HL-60/S4 (cell line): ENCODE results near the gene PPP1R7.

Experiments used
- in situ Hi-C: fragments of 300-500 bp; cut with MboI; formaldehyde crosslinking; loops from 2 replicates; pipeline ENCODE4 v1.14.3; 2022; ENCODE audit warnings: low sequenced_read_pairs

Gene PPP1R7

GRCh38 chr2:241139531-241140444, 10.5 kb upstream of the PPP1R7 start:
- in situ Hi-C loops, result no loop called here

- in situ Hi-C loops, result no loop called here
Observed at GRCh38 chr2:241140445-241140840, 9.8 kb upstream of the PPP1R7 start.

- in situ Hi-C loops, result no loop called here
Observed at GRCh38 chr2:241141214-241141770, 9.0 kb upstream of the PPP1R7 start.

- in situ Hi-C loops, result no loop called here
Observed at GRCh38 chr2:241142063-241142462, 8.2 kb upstream of the PPP1R7 start.

- in situ Hi-C loops, result no loop called here
Observed at GRCh38 chr2:241142593-241142992, 7.7 kb upstream of the PPP1R7 start.

- in situ Hi-C loops, result no loop called here
Observed at GRCh38 chr2:241146286-241146685, 4.0 kb upstream of the PPP1R7 start.

- in situ Hi-C loops, result no loop called here
Observed at GRCh38 chr2:241147336-241147735, 2.9 kb upstream of the PPP1R7 start.

GRCh38 chr2:241148239-241148638, 2.0 kb upstream of the PPP1R7 start:
- in situ Hi-C loops, result no loop called here

GRCh38 chr2:241148891-241149674, 1.2 kb upstream of the PPP1R7 start, which contains the start of gene PASK:
Gene PASK, minus strand, starts transcription at chr2:241149472. Its CDS starts 6,440 bp downstream, at chr2:241143032.
- in situ Hi-C loops, result no loop called here

GRCh38 chr2:241149675-241149924, 667 bp upstream of the PPP1R7 start:
- in situ Hi-C loops, result no loop called here

- in situ Hi-C loops, result no loop called here
Observed at GRCh38 chr2:241150660-241151530, 628 bp downstream of the PPP1R7 start.

GRCh38 chr2:241151934-241152660, 1.8 kb downstream of the PPP1R7 start:
- in situ Hi-C loops, result no loop called here

- in situ Hi-C loops, result no loop called here
Observed at GRCh38 chr2:241153616-241154015, 3.3 kb downstream of the PPP1R7 start.

- in situ Hi-C loops, result no loop called here
Observed at GRCh38 chr2:241154915-241155314, 4.6 kb downstream of the PPP1R7 start.

- in situ Hi-C loops, result no loop called here
Observed at GRCh38 chr2:241155936-241156335, 5.7 kb downstream of the PPP1R7 start.

GRCh38 chr2:241156971-241157441, 6.7 kb downstream of the PPP1R7 start:
- in situ Hi-C loops, result no loop called here

GRCh38 chr2:241157841-241158545, 7.7 kb downstream of the PPP1R7 start:
- in situ Hi-C loops, result no loop called here

- in situ Hi-C loops, result no loop called here
Observed at GRCh38 chr2:241158546-241158900, 8.3 kb downstream of the PPP1R7 start.

- in situ Hi-C loops, result no loop called here
Observed at GRCh38 chr2:241159116-241159515, 8.8 kb downstream of the PPP1R7 start.

- in situ Hi-C loops, result no loop called here
Observed at GRCh38 chr2:241160318-241160717, 10.1 kb downstream of the PPP1R7 start.
